Fibroblast of skin of right biceps (primary cell): Measurements from ENCODE around the gene SOCS7.

Experiments
- DNase-seq: peaks from one replicate; pipeline ENCODE4 v3.0.0-alpha.2; 2013

SOCS7 gene, protein sequence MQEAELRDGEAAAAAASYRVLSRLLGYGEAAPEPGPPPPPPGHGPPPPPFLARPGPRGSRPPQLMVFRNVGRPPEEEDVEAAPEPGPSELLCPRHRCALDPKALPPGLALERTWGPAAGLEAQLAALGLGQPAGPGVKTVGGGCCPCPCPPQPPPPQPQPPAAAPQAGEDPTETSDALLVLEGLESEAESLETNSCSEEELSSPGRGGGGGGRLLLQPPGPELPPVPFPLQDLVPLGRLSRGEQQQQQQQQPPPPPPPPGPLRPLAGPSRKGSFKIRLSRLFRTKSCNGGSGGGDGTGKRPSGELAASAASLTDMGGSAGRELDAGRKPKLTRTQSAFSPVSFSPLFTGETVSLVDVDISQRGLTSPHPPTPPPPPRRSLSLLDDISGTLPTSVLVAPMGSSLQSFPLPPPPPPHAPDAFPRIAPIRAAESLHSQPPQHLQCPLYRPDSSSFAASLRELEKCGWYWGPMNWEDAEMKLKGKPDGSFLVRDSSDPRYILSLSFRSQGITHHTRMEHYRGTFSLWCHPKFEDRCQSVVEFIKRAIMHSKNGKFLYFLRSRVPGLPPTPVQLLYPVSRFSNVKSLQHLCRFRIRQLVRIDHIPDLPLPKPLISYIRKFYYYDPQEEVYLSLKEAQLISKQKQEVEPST

DNA sequence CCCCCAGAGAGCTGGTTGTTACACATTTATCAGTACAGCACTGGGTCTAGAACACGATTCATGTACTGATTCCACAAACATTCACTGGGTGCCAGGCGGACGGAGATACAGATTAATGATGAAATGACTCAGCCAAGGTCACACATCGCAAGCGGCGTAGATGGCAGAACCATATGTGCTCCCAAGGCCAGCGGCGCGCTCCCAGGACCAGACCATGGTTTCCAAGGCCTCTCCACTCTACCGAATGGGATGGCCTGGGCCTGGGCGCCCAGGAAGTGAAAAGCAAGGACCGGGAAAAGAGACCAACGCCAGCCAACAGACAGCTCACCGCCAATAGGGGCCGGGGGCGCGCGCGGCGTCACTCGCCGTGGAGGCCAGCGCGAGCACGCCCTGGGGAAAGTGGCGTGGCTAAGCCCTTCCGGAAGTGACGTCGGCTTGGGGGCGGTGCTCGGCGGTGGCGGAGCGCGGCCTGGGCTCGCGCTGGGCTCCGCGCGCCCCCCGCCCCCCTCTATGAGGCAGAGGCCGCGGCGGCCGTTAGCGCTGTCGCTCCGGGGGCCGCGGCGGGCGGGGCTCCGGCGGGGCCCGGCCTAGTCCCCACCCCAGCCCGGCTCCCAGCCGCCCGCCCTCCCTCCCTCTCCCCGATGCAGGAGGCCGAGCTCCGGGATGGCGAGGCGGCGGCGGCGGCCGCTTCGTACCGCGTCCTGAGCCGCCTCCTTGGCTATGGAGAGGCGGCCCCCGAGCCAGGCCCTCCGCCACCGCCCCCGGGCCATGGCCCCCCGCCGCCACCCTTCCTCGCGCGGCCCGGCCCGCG, at the start of gene SOCS7:
SOCS7 (plus strand) TSS at position 433 of the 811 bp plus-strand sequence; CDS start at position 642, 209 bp downstream.
- DNase-seq = peak; percentile 95

DNA sequence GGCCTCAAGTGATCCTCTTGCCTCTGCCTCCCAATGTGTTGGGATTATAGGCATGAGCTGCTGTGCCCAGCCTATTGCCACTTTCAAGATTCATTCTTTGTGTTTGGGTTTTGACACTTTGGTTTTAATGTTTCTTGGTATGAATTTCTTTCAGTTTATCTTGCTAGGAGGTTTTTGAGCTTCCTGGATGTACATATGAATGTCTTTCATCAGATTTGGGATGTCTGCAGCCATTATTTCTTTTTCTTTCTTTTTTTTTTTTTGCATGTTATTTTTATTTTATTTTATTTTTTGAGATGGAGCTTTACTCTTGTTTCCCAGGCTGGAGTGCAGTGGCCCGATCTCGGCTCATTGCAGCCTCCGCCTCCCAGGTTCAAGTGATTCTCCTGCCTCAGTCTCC, 36.1 kb upstream of the SOCS7 start:
- no peak for DNase-seq

DNA sequence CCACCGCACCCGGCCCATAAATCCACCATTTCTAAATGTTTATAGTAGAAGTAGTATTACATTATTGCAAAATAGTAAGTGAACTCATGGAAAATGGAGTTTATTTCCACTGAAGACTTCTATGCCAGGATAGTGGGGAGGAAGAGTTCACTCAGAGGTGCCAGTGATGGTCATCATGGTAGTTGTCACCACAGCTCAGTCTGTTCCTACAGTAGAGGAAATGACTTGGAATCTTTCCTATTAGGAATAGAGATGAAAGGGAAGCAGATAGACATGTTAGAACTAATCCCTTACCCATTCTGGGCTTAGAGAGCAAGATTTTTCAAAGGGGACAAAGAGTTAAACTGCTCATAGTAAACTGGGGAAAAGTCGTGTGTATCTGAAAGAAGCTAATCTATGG, 34.6 kb upstream of the SOCS7 start:
- DNase-seq = no peak

DNA sequence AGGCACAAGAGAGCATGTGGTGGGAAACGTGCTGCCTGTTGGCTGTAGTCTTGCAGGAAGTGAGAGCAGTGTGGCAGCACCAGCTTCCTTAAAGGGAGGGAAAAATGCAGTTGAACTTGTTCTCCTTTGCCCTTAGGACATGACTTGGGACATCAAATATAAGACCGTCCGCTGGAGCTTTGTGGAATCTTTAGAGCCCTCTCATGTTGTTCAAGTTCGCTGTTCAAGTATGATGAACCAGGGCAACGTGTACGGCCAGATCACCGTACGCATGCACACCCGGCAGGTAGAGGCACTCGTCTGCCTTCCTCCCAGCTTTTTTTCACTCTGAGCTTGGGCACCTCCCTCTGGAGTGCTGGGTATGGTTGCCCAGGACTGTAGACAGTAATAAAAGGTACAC, 31.2 kb upstream of the SOCS7 start:
- no peak for DNase-seq

- peak; percentile 43 for DNase-seq
Observed at GRCh38 chr17:38322156-38322779, 29.4 kb upstream of the SOCS7 start.

GRCh38 chr17:38322897-38323296, 28.7 kb upstream of the SOCS7 start:
- DNase-seq = no peak

DNA sequence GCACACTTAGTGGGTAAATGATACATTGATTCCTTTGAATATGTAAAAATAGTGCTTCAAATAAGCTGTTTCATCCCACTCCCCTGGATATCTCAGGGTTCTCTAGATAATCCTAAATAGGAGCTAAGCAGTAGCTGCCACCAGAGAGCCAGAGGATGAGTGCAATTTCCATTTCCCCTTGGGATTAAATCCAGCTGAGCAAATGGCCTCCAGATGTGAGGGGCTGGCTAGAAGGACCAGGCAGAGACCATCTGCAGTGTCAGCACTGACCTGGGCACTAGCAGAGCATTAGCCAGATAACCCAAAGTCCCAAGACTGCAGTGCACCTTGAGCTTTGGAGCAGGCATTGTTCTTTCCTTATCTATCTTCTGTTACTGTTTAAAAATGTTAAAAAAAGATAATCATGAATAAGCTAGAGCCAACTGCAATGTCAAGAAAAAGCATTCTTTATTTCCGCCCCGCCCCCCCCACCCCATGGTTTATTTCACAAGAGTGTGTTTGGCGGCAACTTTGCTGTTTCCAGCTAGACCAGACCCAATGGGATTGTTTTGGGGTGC, 27.4 kb upstream of the SOCS7 start:
- DNase-seq = no peak

DNA sequence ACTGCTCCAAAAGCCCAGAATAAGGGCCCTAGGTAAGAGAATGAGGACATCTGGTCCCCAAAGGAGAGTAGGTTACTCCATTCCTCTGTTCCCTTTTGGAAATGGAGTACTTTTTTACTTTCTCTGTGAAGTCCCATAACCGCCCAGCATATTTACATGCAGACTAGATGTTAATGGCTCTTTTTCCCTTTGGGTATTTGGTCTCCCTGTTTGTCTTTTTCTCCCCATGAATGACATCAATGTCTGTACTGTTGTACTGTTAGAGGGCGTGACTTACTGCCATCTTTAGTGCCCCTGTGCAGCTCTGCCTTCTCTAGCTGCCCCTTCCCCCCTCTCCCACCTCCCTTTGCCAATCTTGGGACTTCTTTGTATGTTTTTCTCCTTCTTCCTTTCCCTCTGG, 26.9 kb upstream of the SOCS7 start:
- DNase-seq = no peak

GRCh38 chr17:38325221-38325851, 26.3 kb upstream of the SOCS7 start:
- peak; percentile 17 for DNase-seq

- no peak for DNase-seq
Observed at GRCh38 chr17:38326996-38327792, 24.4 kb upstream of the SOCS7 start.

GRCh38 chr17:38327936-38328335, 23.7 kb upstream of the SOCS7 start:
- no peak for DNase-seq

GRCh38 chr17:38328620-38329019, 23.0 kb upstream of the SOCS7 start:
- DNase-seq = no peak

GRCh38 chr17:38329284-38329683, 22.4 kb upstream of the SOCS7 start:
- no peak for DNase-seq

DNA sequence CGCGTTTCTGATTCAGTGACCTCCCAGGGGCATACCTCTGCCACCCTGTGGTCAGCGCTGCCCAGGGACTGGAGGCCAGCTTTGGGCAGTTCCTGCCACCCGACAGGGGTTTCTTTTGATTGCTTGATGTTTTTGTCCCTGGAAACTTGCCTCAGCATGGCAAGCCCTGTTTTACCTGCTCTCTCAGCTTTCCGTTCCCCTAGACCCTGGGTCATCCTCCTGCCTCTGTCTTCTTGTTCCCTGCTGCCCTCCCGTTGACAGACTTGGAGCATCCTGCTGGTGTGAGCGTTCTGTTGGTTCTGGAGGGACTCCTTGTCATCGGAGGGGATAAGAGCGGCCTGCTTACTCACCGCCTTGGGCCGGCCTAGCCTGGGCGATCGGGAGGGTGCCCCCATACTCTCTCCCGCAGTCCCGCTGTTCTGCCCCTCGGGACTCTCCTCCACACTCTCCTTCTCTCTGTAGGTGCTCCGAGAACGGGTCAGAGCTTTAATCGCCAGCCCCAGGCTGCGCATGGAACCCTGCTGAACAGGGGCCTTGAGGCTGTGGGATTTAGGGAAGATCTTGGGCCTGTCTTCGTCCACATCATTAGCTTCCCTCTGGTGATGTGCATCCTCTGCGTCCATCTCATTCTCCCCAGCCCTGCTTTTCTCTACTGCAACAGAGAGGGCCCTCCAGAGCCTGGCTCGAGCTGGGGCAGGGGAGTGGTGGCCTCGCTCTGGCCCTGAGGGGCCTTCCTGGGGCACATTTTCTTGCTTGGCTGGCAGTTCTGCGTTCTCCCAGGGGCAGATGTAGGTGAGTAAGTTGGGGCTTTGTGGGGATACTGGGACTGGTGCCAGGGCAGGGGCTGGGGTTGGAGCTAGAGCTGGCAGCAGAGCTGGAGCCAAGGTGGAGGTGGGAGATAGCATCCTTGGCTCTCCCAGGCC, 21.6 kb upstream of the SOCS7 start:
- no peak for DNase-seq

- no peak for DNase-seq
Observed at GRCh38 chr17:38330941-38331411, 20.7 kb upstream of the SOCS7 start.

DNA sequence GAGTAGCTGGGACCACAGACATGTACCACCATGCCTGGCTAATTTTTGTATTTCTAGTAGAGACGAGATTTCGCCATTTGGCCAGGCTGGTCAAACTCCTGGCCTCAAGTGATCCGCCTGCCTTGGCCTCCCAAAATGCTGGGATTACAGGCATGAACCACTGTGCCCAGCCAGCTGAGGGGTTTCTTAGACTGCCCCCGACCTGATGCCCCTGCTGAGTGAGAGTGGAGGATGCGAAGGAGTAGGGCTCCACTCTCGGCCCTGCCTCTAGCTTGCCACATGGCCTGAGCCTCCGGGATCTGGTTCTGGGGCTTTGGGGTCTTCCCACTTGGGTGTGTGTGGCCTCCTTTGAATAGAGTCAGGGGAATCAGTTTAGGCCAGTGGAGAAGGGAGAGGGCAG, 18.9 kb upstream of the SOCS7 start:
- DNase-seq = no peak

- no peak for DNase-seq
Observed at GRCh38 chr17:38333635-38334295, 17.9 kb upstream of the SOCS7 start.

- DNase-seq = no peak
Observed at GRCh38 chr17:38334480-38335364, 16.9 kb upstream of the SOCS7 start.

GRCh38 chr17:38336838-38337237, 14.8 kb upstream of the SOCS7 start:
- DNase-seq = no peak
